CD4-positive, alpha-beta T cell treated with Interferon alpha-2 for 1 hour (primary cell): ENCODE data around the gene TMEM19.
A peak's percentile ranks its signal among the peaks of the same experiment; 100 is the strongest.

ENCODE experiments used
- DNase-seq, 2 donors: peaks; one replicate each; pipeline ENCODE4 v3.0.0-alpha.2; 2020 to 2022

TMEM19 gene

GRCh38 chr12:71685914-71686657, at the start of gene TMEM19:
Gene TMEM19, plus strand, starts transcription at chr12:71686082. Its CDS starts 599 bp downstream, at chr12:71686681.
- peak; percentile 83 to 84 for DNase-seq

- DNase-seq: peak in 1 of 2 donors; percentile 70
Measured at GRCh38 chr12:71636704-71637115, 49.2 kb upstream of the TMEM19 start.

GRCh38 chr12:71638499-71638898, 47.4 kb upstream of the TMEM19 start:
- no peak for DNase-seq

GRCh38 chr12:71639341-71639760, 46.5 kb upstream of the TMEM19 start:
- no peak for DNase-seq

GRCh38 chr12:71640316-71640715, 45.6 kb upstream of the TMEM19 start:
- DNase-seq: no peak

- DNase-seq: no peak
Measured at GRCh38 chr12:71641390-71641789, 44.5 kb upstream of the TMEM19 start.

GRCh38 chr12:71642264-71642663, 43.6 kb upstream of the TMEM19 start:
- no peak for DNase-seq

- no peak for DNase-seq
Measured at GRCh38 chr12:71645268-71645667, 40.6 kb upstream of the TMEM19 start.

- DNase-seq: no peak
Measured at GRCh38 chr12:71646512-71646911, 39.4 kb upstream of the TMEM19 start.

- no peak for DNase-seq
Measured at GRCh38 chr12:71648537-71648936, 37.3 kb upstream of the TMEM19 start.

GRCh38 chr12:71649401-71649800, 36.5 kb upstream of the TMEM19 start:
- DNase-seq: no peak

- DNase-seq: no peak
Measured at GRCh38 chr12:71652656-71653055, 33.2 kb upstream of the TMEM19 start.

- no peak for DNase-seq
Measured at GRCh38 chr12:71653137-71653536, 32.7 kb upstream of the TMEM19 start.

- DNase-seq: no peak
Measured at GRCh38 chr12:71654200-71654599, 31.7 kb upstream of the TMEM19 start.

- peak in 1 of 2 donors; percentile 43 for DNase-seq
Measured at GRCh38 chr12:71655495-71655894, 30.4 kb upstream of the TMEM19 start.

- no peak for DNase-seq
Measured at GRCh38 chr12:71655907-71656306, 30.0 kb upstream of the TMEM19 start.

GRCh38 chr12:71656740-71657139, 29.1 kb upstream of the TMEM19 start:
- DNase-seq: no peak

- no peak for DNase-seq
Measured at GRCh38 chr12:71661977-71662530, 23.8 kb upstream of the TMEM19 start.

GRCh38 chr12:71662849-71663560, 22.9 kb upstream of the TMEM19 start:
- DNase-seq: peak; percentile 77

GRCh38 chr12:71663561-71664410, 22.1 kb upstream of the TMEM19 start, which contains the start of the genes THAP2 and ZFC3H1:
Gene THAP2, plus strand, starts transcription at chr12:71664301. Its CDS starts 209 bp downstream, at chr12:71664510.
Gene ZFC3H1, minus strand, starts transcription at chr12:71663848. Its CDS starts 238 bp downstream, at chr12:71663610.
- peak; percentile 97 for DNase-seq

GRCh38 chr12:71664411-71665089, 21.3 kb upstream of the TMEM19 start:
- DNase-seq: no peak

- DNase-seq: no peak
Measured at GRCh38 chr12:71665090-71665463, 20.8 kb upstream of the TMEM19 start.
